ENCODE results near the gene POLK.
"Not testable (repeated sequence)": the region's sequence is repeated elsewhere in the genome, so short reads cannot be mapped to it uniquely, and the experiment has no call there.

POLK gene

GRCh38 chr5:75574791-75575190 is 63.1 kb downstream of the POLK start:
- H3K4me3 ChIP-seq (ENCODE audit: low read length, poor library complexity, severe bottlenecking) = no peak overlapping the region

GRCh38 chr5:75578280-75578679 is 66.6 kb downstream of the POLK start:
- Histone ChIP-seq H3K4me1 (ENCODE audit: insufficient read depth, low read length, poor library complexity, severe bottlenecking) (peaks cover 13% of the 10 kb centered on the region), H3K36me3 (ENCODE audit: insufficient read depth, low read length) (peaks cover 25% of the 10 kb centered on the region)
- not testable (repeated sequence) for H3K4me2 ChIP-seq (ENCODE audit: low read depth, low read length, poor library complexity, severe bottlenecking); H3K27me3 ChIP-seq (ENCODE audit: insufficient read depth, low read length, poor library complexity, severe bottlenecking); H4K20me1 ChIP-seq (ENCODE audit: insufficient read depth, low read length, poor library complexity, severe bottlenecking); H3K9me2 ChIP-seq (replicated peaks; ENCODE audit: low read depth, low read length); H3K79me2 ChIP-seq (ENCODE audit: insufficient read depth, low read length); H3K9ac ChIP-seq (ENCODE audit: low read depth, low read length, poor library complexity, severe bottlenecking); H2AFZ ChIP-seq (ENCODE audit: low read length); H3K4me3 ChIP-seq (ENCODE audit: low read length, poor library complexity, severe bottlenecking); H3K9me3 ChIP-seq (ENCODE audit: insufficient read depth, low read depth, low read length); H3F3A ChIP-seq (ENCODE audit: low read depth)

More at GRCh38 chr5:75574791-75575190, 63.1 kb downstream of the POLK start:
- Histone ChIP-seq H3F3A (ENCODE audit: low read depth) (no peaks in the 10 kb centered on the region), H3K79me2 (ENCODE audit: insufficient read depth, low read length) (no peaks in the 10 kb centered on the region), H3K4me1 (ENCODE audit: insufficient read depth, low read length, poor library complexity, severe bottlenecking) (peaks cover 22% of the 10 kb centered on the region), H3K4me2 (ENCODE audit: low read depth, low read length, poor library complexity, severe bottlenecking) (no peak overlapping the region), H2AFZ (ENCODE audit: low read length) (no peak overlapping the region), H4K20me1 (ENCODE audit: insufficient read depth, low read length, poor library complexity, severe bottlenecking) (no peaks in the 10 kb centered on the region), H3K27me3 (ENCODE audit: insufficient read depth, low read length, poor library complexity, severe bottlenecking) (no peaks in the 10 kb centered on the region), H3K9me3 (ENCODE audit: insufficient read depth, low read depth, low read length) (no peaks in the 10 kb centered on the region), H3K36me3 (ENCODE audit: insufficient read depth, low read length) (peaks cover 21% of the 10 kb centered on the region; the same call in 1 of the 2 replicates), H3K9ac (ENCODE audit: low read depth, low read length, poor library complexity, severe bottlenecking) (no peak overlapping the region), H3K9me2 (replicated peaks; ENCODE audit: low read depth, low read length) (no peaks in the 10 kb centered on the region)
- TF ChIP-seq CTCF (conservative IDR thresholded peaks at IDR 0.05; ENCODE audit: low read length) = no peak
- TF ChIP-seq EZH2phosphoT487 (IDR thresholded peaks at IDR 0.05; ENCODE audit: borderline replicate concordance) = no peak

- no peaks in the 10 kb centered on the region for H4K20me1 ChIP-seq (ENCODE audit: insufficient read depth, low read length, poor library complexity, severe bottlenecking)
- no peaks in the 10 kb centered on the region for H3F3A ChIP-seq (ENCODE audit: low read depth)
- peaks cover 22% of the 10 kb centered on the region for H3K36me3 ChIP-seq (ENCODE audit: insufficient read depth, low read length)
- H3K9me2 ChIP-seq (replicated peaks; ENCODE audit: low read depth, low read length) = no peaks in the 10 kb centered on the region
- H3K27me3 ChIP-seq (ENCODE audit: insufficient read depth, low read length, poor library complexity, severe bottlenecking) = no peaks in the 10 kb centered on the region
- no peaks in the 10 kb centered on the region for H3K79me2 ChIP-seq (ENCODE audit: insufficient read depth, low read length)
- no peaks in the 10 kb centered on the region for H3K4me1 ChIP-seq (ENCODE audit: insufficient read depth, low read length, poor library complexity, severe bottlenecking)
- H2AFZ ChIP-seq (ENCODE audit: low read length) = no peak overlapping the region
- no peak overlapping the region for H3K9ac ChIP-seq (ENCODE audit: low read depth, low read length, poor library complexity, severe bottlenecking)
- H3K4me3 ChIP-seq (ENCODE audit: low read length, poor library complexity, severe bottlenecking) = no peak overlapping the region
- H3K9me3 ChIP-seq (ENCODE audit: insufficient read depth, low read depth, low read length) = no peaks in the 10 kb centered on the region
- TF ChIP-seq CTCF (conservative IDR thresholded peaks at IDR 0.05; ENCODE audit: low read length) (peak; percentile 58), EZH2phosphoT487 (IDR thresholded peaks at IDR 0.05; ENCODE audit: borderline replicate concordance) (no peak)
- no peak overlapping the region for H3K4me2 ChIP-seq (ENCODE audit: low read depth, low read length, poor library complexity, severe bottlenecking)
Measured at GRCh38 chr5:75584641-75585040, 73.0 kb downstream of the POLK start.

GRCh38 chr5:75588666-75589065 is 77.0 kb downstream of the POLK start:
- H3K79me2 ChIP-seq (ENCODE audit: insufficient read depth, low read length) = no peaks in the 10 kb centered on the region
- H3F3A ChIP-seq (ENCODE audit: low read depth) = no peaks in the 10 kb centered on the region
- H3K36me3 ChIP-seq (ENCODE audit: insufficient read depth, low read length) = peaks cover 17% of the 10 kb centered on the region; the same call in 1 of the 2 replicates
- no peak overlapping the region for H2AFZ ChIP-seq (ENCODE audit: low read length)
- no peaks in the 10 kb centered on the region for H3K27me3 ChIP-seq (ENCODE audit: insufficient read depth, low read length, poor library complexity, severe bottlenecking)
- H4K20me1 ChIP-seq (ENCODE audit: insufficient read depth, low read length, poor library complexity, severe bottlenecking) = no peaks in the 10 kb centered on the region
- TF ChIP-seq CTCF (conservative IDR thresholded peaks at IDR 0.05; ENCODE audit: low read length) (no peak), EZH2phosphoT487 (IDR thresholded peaks at IDR 0.05; ENCODE audit: borderline replicate concordance) (no peak)
- H3K9me3 ChIP-seq (ENCODE audit: insufficient read depth, low read depth, low read length) = no peaks in the 10 kb centered on the region
- H3K4me2 ChIP-seq (ENCODE audit: low read depth, low read length, poor library complexity, severe bottlenecking) = no peak overlapping the region
- no peak overlapping the region for H3K4me3 ChIP-seq (ENCODE audit: low read length, poor library complexity, severe bottlenecking)
- no peak overlapping the region for H3K9ac ChIP-seq (ENCODE audit: low read depth, low read length, poor library complexity, severe bottlenecking)
- no peaks in the 10 kb centered on the region for H3K4me1 ChIP-seq (ENCODE audit: insufficient read depth, low read length, poor library complexity, severe bottlenecking)
- no peaks in the 10 kb centered on the region for H3K9me2 ChIP-seq (replicated peaks; ENCODE audit: low read depth, low read length)
